Measurements from ENCODE around the gene C1orf226. TPM values are rescaled to one million over a fixed set of nuclear protein-coding genes. Genes with fewer than 3 reads are reported as not detected.
"Not testable (repeated sequence)": the region's sequence is repeated elsewhere in the genome, so short reads cannot be mapped to it uniquely, and the experiment has no call there.

Gene C1orf226
- total RNA-seq, 1 donor = 0.09 TPM

DNA sequence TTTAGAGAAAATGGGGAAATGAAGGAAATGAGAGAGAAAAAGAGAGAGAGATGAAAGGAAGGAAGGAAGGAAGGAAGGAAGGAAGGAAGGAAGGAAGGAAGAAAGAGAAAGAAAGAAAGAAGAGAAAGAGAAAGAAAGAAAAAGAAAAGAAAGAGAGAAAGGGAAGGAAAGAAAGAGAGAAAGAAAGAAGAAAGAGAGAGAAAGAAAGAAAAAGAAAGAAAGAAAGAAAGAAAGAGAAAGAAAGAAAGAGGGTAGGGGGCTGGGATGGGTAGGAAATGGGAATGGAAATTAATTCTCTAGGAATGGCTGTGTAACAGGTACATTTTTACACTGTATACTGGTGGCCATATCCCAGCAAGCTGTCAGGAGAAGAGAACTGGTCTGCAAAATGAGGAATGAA, 34.7 kb downstream of the C1orf226 start:
- TF ChIP-seq, protein P1, sequence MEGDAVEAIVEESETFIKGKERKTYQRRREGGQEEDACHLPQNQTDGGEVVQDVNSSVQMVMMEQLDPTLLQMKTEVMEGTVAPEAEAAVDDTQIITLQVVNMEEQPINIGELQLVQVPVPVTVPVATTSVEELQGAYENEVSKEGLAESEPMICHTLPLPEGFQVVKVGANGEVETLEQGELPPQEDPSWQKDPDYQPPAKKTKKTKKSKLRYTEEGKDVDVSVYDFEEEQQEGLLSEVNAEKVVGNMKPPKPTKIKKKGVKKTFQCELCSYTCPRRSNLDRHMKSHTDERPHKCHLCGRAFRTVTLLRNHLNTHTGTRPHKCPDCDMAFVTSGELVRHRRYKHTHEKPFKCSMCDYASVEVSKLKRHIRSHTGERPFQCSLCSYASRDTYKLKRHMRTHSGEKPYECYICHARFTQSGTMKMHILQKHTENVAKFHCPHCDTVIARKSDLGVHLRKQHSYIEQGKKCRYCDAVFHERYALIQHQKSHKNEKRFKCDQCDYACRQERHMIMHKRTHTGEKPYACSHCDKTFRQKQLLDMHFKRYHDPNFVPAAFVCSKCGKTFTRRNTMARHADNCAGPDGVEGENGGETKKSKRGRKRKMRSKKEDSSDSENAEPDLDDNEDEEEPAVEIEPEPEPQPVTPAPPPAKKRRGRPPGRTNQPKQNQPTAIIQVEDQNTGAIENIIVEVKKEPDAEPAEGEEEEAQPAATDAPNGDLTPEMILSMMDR (IDR thresholded peaks at IDR 0.05; ENCODE audit: insufficient read depth, low read length) = no peak
- H3K4me3 ChIP-seq (ENCODE audit: low read depth, low read length) = no peak overlapping the region
- no peak for DNase-seq (ENCODE audit: low read depth)

- no peak for DNase-seq (ENCODE audit: low read depth)
- no peak overlapping the region for H3K4me3 ChIP-seq (ENCODE audit: low read depth, low read length)
- TF ChIP-seq, protein P1 (IDR thresholded peaks at IDR 0.05; ENCODE audit: insufficient read depth, low read length) = no peak
These were observed 35.4 kb downstream of the C1orf226 start for GRCh38 chr1:162416909-162417308.

DNA sequence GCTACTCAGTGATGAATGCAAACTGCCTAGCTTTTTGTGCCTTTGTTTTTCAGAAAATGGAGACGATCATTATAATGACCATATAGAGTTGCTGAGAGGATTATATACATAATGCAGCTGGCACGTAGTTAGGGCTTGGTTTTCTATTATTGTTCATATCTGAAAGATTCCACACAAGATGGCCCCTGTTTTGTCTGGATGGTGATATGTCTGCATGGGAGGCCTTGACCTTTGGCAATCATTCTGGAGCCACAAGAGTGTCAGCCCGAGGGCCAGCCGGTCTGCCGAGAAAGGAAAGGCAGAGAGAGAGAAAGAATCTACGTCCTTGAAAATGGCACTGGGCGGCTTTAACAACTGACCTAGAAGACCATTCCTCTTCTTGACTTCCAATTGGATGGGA, 36.1 kb downstream of the C1orf226 start:
- no peak overlapping the region for H3K4me3 ChIP-seq (ENCODE audit: low read depth, low read length)
- no peak for DNase-seq (ENCODE audit: low read depth)
- TF ChIP-seq, protein P1 (IDR thresholded peaks at IDR 0.05; ENCODE audit: insufficient read depth, low read length) = no peak

GRCh38 chr1:162418584-162418983, 37.1 kb downstream of the C1orf226 start:
- not testable (repeated sequence) for H3K4me3 ChIP-seq (ENCODE audit: low read depth, low read length); DNase-seq (ENCODE audit: low read depth)

- not testable (repeated sequence) for H3K4me3 ChIP-seq (ENCODE audit: low read depth, low read length); DNase-seq (ENCODE audit: low read depth)
These were observed 38.0 kb downstream of the C1orf226 start for GRCh38 chr1:162419450-162419931.

GRCh38 chr1:162420120-162420519, 38.6 kb downstream of the C1orf226 start:
- no peak for DNase-seq (ENCODE audit: low read depth)
- H3K4me3 ChIP-seq (ENCODE audit: low read depth, low read length) = no peak overlapping the region
- TF ChIP-seq, protein P1 (IDR thresholded peaks at IDR 0.05; ENCODE audit: insufficient read depth, low read length) = no peak

- DNase-seq (ENCODE audit: low read depth) = no peak
- H3K4me3 ChIP-seq (ENCODE audit: low read depth, low read length) = no peak overlapping the region
- TF ChIP-seq, protein P1 (IDR thresholded peaks at IDR 0.05; ENCODE audit: insufficient read depth, low read length) = no peak
These were observed 40.0 kb downstream of the C1orf226 start for GRCh38 chr1:162421258-162422164.

Measured in fibroblast of the aortic adventitia (primary cell).